ENCODE results near the gene ADGRF1.

DNA sequence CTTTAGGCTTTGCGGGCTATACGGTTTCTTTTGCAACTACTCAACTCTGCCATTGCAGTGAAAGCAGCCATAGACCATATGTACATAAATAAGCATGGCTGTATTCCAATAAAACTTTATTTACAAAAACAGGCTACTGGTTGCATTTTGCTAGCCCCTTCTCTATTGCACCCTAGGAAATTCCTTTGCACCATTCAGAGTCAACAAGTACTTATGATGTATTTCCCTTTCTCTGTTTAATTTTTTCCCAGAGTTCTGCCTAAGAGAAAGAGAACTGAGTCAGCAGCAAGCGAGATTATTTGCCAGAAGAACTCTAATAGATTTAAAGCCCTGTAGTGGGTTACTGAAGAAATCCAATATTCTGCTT is 33.8 kb downstream of the ADGRF1 start:
- TF ChIP-seq, protein P1, sequence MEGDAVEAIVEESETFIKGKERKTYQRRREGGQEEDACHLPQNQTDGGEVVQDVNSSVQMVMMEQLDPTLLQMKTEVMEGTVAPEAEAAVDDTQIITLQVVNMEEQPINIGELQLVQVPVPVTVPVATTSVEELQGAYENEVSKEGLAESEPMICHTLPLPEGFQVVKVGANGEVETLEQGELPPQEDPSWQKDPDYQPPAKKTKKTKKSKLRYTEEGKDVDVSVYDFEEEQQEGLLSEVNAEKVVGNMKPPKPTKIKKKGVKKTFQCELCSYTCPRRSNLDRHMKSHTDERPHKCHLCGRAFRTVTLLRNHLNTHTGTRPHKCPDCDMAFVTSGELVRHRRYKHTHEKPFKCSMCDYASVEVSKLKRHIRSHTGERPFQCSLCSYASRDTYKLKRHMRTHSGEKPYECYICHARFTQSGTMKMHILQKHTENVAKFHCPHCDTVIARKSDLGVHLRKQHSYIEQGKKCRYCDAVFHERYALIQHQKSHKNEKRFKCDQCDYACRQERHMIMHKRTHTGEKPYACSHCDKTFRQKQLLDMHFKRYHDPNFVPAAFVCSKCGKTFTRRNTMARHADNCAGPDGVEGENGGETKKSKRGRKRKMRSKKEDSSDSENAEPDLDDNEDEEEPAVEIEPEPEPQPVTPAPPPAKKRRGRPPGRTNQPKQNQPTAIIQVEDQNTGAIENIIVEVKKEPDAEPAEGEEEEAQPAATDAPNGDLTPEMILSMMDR (IDR thresholded peaks at IDR 0.05; ENCODE audit: low read depth, low read length): no peak
- TF ChIP-seq EZH2phosphoT487 (IDR thresholded peaks at IDR 0.05; ENCODE audit: low read depth): no peak

All from OCI-LY3 (cell line).